Measurements from ENCODE around the gene HELB. TPM values are rescaled to one million over a fixed set of nuclear protein-coding genes. Genes with fewer than 3 reads are reported as not detected.

Gene HELB
- total RNA-seq, 1 donor from 2014 or later = 3.3 TPM

DNA sequence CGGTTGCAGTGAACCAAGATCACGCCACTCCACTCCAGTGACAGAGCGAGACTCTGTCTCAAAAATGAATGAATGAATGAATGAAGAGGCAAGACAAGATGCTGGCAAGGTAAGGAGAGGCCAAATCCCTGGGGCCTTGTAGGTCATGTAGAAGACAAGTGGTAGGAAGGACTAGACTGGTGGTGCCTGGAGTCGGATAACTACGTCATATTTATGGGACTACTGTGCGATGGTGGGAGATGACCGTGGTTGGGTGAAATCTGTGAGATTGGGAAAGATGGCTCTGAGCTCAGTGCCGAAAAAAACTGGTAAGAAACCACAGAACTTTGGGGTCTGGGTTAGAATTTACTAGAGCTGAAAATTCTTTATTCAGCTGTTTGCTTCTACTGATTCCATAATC, 50.6 kb downstream of the HELB start:
- DNase-seq (ENCODE audit: low spot score in 2 of 2) = no peak
- FAIRE-seq = no peak

DNA sequence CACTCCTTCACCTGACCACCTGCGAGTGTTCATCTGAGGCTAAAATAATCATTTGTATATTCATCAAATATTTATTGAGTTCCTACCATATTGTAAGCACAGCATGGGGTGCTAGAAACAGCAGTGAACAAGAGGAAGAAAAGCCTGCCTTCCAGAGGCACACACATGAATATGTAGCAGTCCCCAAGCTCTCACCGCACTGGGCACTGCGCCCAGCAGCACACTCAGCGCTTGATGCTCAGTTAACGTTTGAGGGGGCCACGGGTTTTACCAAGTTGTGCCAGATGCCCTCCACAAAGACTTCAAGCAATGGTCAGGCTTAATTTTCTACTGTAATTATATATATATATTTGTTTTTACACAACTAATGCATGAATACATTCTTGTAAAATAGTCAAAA, 52.0 kb downstream of the HELB start:
- DNase-seq (ENCODE audit: low spot score in 2 of 2) = no peak
- no peak for FAIRE-seq

DNA sequence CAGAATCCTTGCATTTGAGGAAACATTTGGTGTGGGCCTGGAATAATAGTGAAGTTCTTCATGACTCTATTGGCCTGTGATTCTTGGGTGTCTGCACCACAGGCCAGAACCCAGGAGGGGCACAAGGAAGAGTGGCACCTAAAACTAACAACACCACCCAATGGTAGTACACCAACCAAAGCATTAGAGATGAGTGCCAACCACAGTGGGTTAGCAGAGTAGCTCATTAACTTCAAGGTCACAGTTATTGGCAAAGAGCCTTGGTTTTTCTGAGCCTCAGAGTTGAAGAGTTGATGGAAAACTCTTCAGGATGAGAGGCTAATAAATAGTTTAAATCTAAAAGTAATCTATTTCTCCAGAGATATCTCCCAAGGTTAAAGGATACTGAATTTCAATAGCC, 57.0 kb downstream of the HELB start:
- FAIRE-seq = no peak
- DNase-seq (ENCODE audit: low spot score in 2 of 2) = no peak

DNA sequence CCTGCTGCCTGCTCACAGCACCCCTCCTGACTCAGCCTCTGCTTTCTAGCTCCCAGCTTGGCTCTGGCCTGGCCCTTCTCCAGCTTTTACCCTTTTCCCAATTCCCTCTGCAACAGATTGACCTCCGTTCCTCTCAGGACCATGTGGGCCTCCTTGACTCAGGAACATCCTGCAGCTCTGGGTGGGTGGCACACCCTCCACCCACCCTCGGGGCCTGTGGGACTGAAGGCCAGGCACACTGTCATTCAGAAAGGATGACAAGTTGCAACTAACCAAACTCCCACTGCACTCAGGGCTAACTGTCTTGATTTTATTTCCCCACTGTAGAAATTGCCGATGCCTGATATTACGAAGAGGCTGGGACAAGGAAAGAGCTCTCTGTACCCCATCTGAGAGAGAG, 59.4 kb downstream of the HELB start:
- no peak for DNase-seq (ENCODE audit: low spot score in 2 of 2)
- FAIRE-seq = no peak

DNA sequence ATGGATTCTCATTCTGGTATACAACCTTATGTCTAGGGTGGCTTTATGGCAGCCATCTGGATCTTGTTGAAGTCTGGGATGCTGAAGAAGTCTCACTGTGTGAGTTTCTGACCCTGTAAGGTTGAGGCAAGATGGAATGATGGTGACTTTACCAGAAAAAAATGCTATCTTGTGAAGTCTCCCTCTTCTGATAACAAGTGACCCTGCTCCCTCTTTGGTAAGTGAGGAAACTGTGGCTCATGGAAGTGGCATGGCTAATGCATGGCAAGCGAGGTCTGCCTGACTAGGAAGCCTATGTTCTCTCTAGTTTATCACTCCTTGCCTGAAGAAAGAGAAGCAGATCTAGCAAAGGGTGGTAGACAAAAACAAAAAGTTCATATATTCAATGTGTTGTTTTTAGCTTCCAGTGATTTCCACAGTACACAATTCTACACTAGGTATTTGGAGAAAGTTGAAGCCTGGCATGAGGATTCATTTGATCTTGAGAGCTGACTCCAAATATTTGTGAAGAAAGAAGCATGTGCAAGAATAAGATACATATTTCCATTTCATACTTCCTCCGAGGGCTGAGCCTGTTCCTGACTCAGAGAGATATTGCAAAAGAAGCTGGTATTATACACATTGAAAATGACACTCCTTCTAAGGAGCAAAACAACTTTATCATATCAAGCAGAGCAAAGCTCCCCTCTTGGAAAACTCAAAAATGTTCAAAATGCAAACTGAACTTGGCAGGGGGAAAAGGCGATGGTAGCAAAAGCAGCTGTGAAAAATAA, 63.6 kb downstream of the HELB start:
- DNase-seq (ENCODE audit: low spot score in 2 of 2) = no peak
- no peak for FAIRE-seq

DNA sequence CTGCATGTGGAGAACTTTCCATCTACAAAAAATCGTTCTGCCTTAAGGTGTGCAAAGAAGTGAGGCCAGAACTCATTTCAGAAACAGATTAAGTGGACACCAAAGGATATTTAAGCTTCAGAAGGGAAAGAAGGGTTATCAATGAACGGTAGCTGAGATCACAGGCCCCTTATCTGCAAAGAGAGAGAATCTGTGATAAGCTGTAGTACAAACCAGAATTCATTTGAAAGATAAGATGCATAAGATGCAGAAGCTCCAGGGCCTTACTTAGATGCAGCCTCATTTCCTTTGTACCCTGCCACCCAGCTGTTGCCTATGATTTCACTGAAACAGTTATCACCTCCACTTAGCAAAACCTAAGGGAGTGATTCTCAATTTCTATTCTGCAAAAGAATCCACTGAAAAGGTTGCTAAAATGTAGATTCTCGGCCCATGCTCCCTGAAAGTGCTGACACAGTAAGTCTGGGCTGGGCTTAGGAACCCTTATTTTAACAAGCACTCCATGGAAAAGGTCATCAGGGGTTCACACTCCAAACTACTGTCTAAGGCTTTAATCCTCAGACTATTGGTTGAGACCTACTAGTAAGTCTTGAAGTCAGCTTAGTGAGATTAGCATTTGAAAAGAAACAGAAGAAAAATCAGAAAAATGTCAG, 64.8 kb downstream of the HELB start:
- DNase-seq (ENCODE audit: low spot score in 2 of 2) (no peak), FAIRE-seq (no peak)

DNA sequence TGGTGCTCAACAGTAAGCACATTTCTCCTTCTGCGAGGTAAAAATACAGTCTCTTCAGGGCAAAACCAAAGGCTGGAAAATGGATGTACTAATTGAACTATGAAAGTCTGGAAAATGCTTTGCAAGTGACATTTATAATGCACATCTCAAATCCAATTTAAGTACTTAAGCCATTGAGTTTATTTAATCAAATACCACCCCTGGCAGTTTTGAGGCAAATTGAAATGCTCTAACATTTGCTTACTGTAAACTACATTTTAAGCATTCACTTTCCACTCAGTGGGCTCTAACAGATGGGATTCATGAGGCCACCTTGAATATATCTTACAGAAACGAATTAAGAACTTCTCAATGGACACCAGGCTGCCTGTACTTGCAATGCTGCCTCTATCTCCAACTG, 69.7 kb downstream of the HELB start:
- FAIRE-seq (no peak), DNase-seq (ENCODE audit: low spot score in 2 of 2) (no peak)

DNA sequence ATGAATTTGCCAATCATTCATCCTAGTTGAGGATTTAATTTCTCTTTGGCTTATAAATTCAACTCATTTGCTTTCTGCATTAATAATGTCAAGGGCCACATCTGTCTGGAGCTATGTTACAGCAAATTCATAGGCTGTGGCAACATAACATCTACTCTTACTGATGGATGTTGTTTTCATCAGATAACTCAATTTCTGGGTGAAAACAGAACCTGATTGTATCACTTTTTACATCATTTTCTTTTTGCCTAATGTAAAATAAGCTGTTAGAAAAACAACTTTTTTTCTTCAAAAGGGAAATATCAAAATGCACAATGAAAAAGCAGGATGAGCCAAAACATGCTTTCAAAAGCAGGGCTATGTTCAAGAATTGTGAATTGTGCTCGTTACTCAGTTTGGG, 73.3 kb downstream of the HELB start:
- FAIRE-seq (no peak), DNase-seq (ENCODE audit: low spot score in 2 of 2) (no peak)

DNA sequence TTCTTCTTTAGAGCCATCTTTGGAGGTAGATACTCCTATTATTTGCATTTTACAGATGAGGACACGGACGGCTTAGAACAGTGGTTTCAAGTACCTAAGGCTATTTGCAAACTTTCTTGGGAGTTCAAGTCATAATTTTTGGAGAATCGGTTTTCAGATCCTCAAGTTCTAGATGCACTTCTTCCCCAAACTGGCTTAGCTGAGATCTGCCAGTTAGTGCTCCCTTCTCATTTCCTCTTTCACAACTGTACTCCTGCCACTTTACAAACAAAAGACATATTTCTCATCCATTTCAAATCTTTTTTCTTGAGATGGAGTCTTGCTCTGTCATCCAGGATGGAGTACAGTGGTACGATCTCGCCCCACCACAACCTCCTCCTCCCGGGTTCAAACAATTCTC, 77.3 kb downstream of the HELB start:
- DNase-seq (ENCODE audit: low spot score in 2 of 2) (no peak), FAIRE-seq (no peak)

DNA sequence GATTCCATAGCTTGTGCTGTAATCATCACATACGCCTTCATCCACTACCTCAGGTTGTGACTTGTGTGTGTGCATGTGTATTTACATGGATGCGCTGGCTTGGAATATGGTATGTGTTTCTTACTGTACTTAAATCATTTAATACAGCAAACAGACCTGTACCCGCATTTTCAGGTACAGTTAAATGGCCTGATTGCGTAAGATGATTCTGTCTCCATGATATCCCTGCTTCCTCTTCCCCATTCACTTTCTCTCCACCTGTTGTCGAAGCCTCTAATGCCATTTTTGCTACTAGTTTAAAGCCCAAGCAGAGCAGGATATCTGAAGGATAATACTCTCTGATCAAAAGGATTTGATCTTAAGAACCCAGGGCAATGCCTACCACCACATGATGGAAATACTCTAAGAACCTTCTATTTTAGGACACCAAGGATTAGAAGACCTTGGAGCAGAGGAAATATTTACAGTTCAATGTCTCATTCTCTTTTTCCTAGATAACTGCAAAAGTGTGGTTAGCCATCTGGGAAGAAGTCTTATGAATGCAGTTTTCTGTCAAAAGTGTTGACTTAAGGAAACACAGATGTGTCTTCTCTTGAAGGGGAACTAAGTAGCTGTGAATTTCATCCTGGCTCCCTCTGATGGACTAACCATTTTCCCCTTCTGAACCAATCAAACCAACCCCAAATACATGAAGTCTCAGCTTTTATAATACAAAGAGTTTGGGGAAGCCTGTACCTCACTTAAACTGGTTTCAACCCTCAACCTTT, 78.7 kb downstream of the HELB start:
- FAIRE-seq (no peak), DNase-seq (ENCODE audit: low spot score in 2 of 2) (no peak)

DNA sequence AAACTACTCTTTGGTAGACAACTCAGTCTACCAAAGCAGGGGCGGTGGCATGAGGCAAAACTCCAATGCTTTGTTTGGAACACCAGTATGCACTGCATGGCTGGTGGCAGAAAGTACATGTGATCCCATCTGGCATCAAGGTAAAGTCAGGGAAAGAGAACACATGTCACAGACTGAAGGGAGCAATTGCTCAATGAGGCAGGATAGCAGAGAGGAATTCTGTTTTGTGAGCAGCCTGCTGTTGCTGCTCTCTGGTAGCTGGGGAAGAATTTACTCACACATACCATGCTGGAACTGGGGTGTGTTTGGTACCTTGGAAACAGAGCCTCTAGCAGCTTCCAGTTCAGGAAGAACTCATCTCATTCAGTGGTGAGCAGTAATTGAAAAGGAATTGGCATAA, 84.8 kb downstream of the HELB start:
- FAIRE-seq = no peak

More for the DNA sequence above, 84.8 kb downstream of the HELB start:
- no peak for DNase-seq (ENCODE audit: low spot score in 2 of 2)

Other genes starting within 250 kb of the HELB start
- 10.2 TPM for gene LLPH, start 171.7 kb upstream of the HELB start, total RNA-seq
- gene TMBIM4, start 132.5 kb upstream of the HELB start, total RNA-seq = 35.1 TPM
- gene IRAK3, start 113.3 kb upstream of the HELB start, total RNA-seq = 4.1 TPM